ENCODE data around the gene PIANP.
"Not testable (repeated sequence)": the region's sequence is repeated elsewhere in the genome, so short reads cannot be mapped to it uniquely, and the experiment has no call there.

Gene PIANP, protein sequence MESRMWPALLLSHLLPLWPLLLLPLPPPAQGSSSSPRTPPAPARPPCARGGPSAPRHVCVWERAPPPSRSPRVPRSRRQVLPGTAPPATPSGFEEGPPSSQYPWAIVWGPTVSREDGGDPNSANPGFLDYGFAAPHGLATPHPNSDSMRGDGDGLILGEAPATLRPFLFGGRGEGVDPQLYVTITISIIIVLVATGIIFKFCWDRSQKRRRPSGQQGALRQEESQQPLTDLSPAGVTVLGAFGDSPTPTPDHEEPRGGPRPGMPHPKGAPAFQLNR

DNA sequence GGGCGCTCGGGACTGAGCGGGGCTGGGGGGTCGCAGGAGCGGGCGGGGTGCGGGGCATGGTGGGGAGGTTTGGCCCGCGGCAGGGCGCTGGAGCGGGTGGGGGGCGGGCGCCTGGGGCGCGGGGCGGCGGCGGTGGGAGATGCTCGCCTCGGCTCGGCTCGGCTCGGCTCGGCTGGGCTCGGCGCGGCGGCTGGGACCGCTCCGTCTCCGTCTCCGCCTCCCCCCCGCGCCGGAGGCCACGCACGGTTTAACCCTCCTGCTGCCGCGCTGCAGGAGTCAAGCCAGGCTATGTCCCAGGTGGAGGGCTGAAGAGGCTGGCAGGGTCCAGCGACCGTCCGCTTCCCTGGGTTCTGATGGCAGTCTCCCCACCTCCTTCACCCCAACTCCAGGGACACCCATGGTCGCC lies at the start of gene PIANP:
TSS of gene PIANP (minus strand) at position 170 of the 406 bp plus-strand sequence. CDS start 2,754 bp downstream, outside the sequence.
- peak; percentile 15 to 24 for DNase-seq

DNA sequence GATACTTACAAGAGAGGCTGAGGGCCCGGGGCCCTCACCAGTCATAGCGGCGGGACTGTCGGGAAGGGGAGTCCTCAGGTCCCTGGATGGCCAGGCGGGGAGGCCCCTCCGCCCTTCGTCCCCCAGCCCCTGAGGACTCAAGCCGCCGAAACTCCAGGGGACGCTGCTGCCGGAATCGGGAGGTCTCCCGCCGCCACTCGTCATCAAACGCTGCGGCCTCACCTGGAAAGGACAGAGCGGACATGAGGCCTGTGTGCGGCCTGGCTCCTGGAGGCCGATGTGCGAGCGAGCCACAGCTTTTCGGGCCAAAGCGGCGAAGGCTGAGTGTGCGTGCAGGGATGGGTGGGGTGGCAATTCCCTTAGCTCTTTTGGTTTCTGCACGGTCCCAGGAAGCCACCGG lies 48.1 kb upstream of the PIANP start:
- no peak for DNase-seq

DNA sequence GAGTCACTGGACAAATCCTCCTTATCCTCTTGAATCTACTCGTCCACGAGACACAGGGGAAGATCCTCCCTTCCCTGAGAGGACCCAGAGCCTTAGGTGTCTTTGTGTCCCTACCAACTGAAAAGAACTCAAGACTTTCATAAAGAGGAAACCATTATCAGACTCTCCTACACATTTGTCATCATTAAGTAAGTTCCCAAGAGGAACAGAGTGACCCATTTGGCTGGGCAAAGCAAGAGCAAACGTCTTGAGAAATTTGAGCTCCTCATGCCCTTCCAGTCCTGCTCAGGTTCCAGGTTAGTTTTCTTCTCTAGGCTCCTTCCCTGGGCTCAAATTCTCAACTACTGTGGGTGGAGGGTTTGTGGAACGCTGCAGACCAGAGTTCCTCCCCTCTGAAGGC lies 46.6 kb upstream of the PIANP start:
- no peak for DNase-seq

DNA sequence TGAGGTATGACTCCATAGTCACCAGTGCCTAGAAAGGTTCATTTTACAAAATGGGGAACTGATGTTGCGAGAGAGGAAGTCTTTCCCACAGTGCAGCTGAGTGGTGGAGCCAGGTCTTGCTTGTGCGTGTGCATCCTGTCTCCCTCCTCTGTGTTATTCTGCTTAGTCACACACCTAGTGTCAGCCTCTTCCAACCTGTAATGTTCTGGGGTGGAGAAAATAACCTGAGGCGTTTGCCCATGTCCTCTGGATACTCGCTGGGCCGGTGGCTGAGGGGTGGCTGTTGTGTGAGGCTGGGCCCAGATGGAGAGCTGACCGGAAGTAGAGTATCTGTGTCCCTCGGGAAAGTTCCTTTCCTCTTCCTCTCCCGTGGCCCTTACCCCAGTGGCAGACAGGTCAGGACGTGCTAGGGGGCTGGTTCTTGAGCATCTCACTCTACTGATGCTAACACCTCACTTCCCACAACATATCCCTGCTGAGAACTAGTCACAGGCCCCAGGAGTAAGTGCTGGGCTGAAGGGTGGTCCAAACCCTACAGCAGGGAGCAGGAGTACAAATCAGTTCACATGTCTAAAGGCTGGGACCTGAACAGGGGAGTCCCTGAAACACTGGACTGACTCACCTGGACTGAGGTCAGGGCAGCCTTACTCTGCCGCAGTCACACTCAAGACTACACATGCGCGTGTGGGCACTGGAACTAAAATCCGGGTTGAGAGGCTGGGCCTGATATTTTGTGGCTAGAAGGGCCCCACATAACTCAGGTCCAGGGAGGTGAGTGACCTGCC lies 45.3 kb upstream of the PIANP start:
- no peak for DNase-seq

DNA sequence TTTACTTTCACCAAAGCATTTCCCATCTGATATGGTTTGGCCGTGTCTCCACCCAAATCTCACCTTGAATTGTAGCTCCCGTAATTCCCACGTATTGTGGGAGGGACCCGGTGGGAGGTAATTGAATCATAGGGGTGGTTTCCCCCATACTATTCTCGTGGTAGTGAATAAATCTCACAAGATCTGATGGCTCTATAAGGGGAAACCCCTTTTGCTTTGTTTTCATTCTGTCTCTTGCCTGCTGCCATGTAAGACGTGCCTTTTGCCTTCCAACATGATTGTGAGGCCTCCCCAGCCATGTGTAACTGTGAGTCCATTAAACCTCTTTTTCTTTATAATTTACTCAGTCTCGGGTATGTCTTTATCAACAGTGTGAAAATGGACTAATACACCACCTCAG lies 42.7 kb upstream of the PIANP start:
- not testable (repeated sequence) for DNase-seq

DNA sequence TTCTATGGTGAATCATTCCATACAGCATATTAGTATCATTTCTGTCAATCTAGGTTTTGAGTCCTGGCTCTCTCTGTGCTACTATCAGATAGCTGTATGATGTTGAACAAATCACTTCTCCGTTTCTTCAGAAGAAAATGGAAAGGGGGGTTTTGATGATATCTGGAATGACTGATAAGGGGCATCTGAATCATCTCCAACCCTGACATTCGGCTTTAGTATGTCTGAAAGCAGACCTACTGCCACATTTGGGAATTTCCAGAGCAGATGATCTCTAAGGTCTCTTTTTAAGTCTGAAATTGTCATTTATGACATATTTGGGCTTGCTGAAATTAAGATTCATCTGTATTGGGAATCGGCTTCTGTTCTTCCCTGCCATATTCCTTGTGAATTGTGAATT lies 42.2 kb upstream of the PIANP start:
- no peak for DNase-seq

DNA sequence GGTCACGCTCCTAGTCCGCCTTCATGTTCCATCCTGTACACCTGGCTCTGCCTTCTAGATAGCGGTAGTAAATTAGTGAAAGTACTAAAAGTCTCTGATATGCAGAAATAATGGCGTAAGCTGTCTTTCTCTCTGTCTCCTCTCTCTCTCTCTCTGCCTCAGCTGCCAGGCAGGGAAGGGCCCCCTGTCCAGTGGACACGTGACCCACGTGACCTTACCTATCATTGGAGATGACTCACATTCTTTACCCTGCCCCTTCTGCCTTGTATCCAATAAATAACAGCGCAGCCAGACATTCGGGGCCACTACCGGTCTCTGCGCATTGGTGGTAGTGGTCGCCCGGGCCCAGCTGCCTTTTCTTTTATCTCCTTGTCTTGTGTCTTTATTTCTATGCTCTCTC lies 41.5 kb upstream of the PIANP start:
- not testable (repeated sequence) for DNase-seq

DNA sequence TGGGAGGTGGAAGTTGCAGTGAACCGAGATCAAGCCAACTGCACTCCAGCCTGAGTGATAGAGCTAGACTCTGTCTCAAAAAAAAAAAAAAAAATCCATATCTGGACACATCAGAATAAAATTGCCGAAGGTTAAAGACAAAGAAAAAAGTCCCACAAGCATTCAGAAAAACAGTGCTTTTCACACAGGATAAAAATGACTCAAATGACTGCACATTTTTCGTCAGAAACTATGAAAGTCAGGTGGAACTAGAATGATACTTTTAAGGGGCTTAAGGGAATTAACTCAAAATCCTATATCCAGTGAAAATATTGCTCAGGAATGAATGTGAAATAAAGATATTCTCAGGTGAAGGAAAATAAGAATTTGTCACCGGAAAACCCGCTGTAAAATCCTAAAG lies 36.1 kb upstream of the PIANP start:
- DNase-seq: no peak

DNA sequence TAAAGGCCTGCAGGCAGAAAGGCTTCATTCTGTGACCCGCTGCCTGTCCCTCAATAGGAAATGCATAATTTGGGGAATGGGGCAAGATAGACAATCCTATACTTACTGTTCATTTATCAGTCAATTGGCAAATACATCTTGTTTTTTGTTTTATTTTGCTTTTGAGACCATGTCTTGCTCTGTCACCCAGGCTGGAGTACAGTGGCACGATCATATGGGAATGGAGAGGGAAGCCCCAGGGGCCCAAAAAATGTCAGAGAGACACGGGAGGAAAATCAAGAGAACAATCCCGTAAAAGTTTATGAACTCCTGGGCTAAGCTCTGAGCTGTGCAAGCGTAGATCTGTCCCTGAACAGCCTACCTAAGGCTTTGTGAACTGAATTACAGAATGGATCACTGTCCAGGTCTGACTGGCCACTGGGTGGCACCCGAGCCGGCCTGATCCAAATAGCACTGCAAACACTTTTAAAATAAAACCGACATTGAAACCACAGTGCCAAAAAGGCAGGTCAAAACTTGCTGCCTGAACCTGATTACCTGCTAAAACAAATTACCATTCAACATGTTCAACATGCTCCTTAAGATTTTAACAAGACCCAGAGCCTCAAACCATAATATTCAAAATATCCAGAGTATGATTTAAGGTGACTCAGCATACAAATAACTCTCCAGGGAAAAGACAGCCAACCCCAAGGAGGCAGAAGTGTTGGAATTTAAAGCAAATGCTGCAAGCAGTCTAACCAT lies 35.0 kb upstream of the PIANP start:
- DNase-seq: peak; percentile 36 to 68

DNA sequence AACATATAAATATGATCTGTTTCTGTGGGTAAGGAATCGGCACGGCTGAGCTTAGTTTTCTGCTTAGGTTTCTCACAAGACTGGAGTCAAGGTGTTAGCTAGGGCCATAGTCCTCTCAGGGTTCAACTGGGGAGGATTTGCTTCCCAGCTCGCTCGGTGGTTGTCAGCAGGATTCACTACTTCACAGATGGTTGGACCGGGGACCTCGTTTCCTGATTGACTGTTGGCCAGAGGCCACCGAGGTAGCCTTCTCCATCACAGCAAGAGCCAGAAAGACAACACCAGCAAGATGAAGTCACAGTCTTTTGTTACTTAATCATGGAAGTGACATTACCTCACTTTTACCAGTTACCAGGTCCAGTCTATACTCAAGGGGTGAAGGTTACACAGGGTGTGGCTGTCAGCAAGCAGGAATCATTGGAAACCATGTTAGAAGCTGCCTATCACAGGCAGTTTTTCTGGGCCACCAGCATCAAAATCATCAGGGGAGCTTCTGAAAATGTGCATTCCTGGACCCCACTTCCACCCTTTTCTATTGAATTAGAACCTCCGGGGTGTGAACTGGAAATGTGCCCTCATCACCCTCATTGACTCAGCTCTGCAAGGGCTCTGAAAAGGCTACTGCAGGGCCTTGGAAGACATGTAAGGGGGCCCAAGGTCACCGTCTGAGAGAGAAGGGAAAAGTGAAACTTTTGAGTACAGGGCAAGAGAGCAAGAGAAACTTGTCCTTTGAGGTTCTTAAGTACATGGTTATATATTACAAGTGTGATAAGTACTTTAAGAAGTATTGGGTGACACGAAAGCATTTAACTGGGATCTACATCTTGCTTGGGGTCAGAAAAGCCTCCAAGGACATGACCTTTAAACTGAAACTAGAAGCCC lies 34.1 kb upstream of the PIANP start:
- no peak for DNase-seq

DNA sequence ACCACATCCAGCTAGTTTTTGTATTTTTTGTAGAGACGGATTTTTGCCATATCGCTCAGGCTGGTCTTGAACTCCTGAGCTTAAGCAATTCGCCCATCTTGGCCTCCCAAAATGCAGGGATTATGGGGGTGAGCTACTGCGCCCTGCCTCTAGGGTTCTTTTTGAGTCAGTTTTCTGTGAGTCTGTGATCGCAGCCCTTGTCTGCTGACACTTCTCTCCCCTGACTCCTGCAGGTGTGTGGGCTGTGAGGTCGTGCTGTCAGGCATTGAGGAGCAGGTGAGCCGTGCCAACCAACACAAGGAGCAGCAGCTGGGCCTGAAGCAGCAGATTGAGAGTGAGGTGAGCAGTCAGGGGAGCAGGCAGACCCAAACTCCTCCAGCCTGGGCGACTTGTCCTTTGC lies 29.6 kb upstream of the PIANP start:
- DNase-seq: no peak

DNA sequence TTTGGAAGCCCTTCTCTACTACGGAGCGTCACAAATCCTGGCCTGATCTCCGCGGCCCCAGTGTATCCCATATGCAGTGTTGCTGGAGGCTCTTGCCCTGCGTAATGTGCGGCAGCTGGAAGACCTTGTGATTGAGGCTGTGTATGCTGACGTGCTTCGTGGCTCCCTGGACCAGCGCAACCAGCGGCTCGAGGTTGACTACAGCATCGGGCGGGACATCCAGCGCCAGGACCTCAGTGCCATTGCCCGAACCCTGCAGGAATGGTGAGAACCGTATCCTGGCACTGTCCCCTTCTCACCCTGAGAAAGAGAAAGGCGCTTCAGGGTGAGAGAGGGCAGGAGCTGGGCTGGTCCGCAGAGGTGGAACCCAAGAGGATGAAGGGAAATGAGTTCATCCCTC lies 28.6 kb upstream of the PIANP start:
- DNase-seq: no peak

DNA sequence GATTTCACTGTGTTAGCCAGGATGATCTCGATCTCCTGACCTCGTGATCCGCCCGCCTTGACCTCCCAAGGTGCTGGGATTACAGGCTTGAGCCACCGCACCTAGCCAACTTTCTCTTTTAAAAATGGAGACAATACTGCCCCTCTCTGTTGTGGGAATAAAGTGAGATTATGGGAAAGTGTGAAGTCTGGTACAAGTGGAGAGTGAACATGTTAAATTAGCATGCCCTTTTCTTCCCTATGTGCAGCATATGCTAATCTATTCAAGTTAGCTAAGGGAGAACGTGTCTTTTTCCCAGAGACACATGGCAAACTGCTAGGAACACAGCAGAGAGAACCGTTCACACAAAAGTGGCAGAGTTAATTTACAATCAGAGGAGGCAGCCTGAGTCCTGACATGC lies 24.7 kb upstream of the PIANP start:
- no peak for DNase-seq

DNA sequence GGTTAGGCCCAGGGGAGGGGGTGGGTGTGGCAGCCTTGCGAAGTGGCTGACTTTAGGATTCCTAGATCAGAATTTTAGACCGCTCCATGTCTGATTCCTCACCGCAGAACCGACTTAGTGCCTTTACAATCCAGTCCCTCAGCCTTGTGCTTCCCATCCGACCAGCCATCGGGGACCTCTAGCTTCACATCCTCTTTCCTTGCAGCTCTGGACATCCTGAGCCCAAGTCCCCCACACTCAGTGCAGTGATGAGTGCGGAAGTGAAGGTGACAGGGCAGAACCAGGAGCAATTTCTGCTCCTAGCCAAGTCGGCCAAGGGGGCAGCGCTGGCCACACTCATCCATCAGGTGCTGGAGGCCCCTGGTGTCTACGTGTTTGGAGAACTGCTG lies 23.8 kb upstream of the PIANP start:
- DNase-seq: peak in 1 of 2 experiments; percentile 26

DNA sequence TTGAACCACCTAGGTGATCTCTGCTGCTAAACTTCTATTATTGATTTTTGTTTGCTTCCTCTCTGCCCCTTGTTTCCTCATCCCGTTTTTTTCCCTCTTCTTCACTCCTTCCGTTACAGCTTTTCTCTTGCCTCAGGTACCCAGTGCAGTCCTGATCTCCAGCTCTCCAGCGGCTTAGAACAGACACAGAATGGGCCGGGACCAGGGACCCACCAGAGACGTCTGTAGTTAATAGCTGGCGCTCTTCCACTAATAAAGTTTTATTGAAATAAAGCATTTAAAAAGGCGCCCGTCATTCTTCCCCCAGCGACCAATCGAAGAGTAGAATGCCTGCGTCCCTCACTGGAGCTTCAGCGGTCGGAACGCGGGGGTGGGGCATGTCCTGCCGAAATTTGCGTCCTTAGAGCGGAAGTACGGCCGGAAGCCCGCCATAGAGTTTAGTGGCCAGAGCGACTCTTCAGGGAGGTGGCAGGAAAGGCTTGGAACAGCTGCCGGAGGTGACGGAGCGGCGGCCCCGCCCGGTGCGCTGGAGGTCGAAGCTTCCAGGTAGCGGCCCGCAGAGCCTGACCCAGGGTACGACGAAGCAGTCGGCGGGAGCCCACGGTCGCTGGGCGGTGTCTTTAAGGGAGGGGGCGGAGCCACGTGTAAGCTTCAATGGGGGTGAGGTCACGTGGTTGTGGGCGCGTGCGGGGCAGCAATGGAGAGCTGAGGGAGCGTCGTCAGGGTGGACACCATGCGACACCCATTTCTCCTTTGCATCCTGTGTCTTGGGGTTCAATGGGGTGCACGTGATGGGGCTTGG lies 23.2 kb upstream of the PIANP start, which contains the start of gene COPS7A:
TSS of gene COPS7A (plus strand) at position 440 of the 802 bp plus-strand sequence. CDS start 611 bp downstream, outside the sequence.
- peak; percentile 99 for DNase-seq

DNA sequence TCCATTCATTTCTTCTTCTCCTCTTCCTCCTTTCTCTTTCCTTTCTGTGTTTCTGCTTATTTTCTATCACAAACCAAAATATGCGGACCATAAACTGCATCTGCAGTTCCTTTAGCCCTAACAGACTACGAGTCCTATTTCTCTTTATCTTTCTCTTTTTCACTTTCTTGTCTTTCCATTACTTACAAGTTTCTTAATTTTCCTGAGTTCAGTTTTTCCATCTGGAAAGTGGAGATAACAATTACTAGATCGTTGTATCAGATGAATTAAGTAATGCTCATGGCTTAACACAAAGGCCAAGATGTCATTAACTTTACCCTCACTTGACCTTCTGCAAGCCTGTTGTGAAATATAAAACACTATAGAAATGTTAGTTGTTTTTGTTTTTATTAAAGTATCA lies 22.2 kb upstream of the PIANP start:
- DNase-seq: no peak

DNA sequence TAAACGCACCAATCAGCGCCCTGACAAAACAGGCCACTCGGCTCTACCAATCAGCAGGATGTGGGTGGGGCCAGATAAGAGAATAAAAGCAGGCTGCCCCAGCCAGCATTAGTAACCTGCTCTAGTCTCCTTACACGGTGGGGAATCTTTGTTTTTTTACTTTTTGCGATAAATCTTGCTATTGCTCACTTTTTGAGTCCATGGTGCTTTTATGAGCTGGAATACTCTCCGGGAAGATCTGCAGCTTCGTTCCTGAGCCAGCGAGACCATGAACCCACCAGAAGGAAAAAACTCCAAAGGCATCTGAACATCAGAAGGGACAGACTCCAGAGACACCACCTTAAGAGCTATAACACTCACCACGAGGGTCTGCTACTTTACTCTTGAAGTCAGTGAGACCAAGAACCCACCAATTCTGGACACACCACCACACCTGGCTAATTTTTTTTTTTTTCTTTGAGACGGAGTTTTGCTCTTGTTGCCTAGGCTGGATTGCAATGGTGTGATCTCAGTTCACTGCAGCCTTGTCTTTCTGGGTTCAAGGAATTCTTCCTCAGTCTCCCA lies 16.3 kb upstream of the PIANP start:
- DNase-seq: no peak

DNA sequence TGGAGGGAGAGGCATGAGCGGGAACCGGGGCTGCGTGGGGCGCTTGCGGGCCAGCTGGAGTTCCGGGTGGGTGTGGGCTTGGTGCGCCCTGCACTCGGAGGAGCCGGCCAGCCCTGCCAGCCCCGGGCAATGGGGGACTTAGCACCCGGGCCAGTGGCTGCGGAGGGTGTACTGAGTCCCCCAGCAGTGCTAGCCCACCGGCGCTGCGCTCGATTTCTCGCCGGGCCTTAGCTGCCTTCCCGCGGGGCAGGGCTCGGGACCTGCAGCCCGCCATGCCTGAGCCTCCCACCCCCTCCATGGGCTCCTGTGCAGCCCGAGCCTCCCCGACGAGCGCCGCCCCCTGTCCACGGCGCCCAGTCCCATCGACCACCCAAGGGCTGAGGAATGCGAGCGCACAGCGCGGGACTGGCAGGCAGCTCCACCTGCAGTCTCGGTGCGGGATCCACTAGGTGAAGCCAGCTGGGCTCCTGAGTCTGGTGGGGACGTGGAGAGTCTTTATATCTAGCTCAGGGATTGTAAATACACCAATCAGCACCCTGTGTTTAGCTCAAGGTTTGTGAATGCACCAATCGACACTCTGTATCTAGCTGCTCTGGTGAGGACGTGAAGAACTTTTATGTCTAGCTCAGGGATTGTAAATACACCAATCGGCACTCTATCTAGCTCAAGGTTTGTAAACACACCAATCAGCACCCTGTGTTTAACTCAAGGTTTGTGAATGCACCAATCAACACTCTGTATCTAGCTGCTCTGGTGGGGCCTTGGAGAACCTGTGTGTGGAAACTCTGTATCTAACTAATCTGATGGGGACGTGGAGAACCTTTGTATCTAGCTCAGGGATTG lies 15.6 kb upstream of the PIANP start:
- not testable (repeated sequence) for DNase-seq

DNA sequence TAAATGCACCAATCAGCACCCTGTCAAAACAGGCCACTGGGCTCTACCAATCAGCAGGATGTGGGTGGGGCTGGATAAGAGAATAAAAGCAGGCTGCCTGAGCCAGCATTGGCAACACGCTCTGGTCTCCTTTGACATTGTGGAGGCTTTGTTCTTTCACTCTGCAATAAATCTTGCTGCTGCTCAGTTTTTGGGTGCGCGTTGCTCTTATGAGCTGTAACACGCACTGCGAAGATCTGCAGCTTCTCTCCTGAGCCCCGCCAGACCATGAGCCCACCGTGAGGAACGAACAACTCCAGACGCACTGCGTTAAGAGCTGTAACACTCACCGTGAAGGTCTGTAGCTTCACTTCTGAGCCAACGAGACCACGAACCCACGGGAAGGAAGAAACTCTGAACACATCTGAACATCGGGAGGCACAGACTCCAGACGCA lies 8.4 kb upstream of the PIANP start:
- no peak for DNase-seq

DNA sequence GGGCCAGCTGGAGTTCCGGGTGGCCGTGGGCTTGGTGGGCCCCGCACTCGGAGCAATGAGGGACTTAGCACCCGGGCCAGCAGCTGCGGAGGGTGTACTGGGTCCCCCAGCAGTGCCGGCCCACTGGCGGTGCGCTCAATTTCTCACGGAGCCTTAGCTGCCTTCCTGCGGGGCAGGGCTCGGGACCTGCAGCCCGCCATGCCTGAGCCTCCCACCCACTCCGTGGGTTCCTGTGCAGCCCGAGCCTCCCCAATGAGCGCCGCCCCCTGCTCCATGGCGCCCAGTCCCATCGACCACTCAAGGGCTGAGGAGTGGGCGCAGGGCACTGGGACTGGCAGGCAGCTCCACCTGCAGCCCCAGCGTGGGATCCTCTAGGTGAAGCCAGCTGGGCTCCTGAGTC lies 7.7 kb upstream of the PIANP start:
- DNase-seq: not testable (repeated sequence)

Measured in NCI-H2081 (cell line).